ENCODE measurements around the gene WASL.
"Not testable (repeated sequence)": the region's sequence is repeated elsewhere in the genome, so short reads cannot be mapped to it uniquely, and the experiment has no call there.

The WASL gene

DNA sequence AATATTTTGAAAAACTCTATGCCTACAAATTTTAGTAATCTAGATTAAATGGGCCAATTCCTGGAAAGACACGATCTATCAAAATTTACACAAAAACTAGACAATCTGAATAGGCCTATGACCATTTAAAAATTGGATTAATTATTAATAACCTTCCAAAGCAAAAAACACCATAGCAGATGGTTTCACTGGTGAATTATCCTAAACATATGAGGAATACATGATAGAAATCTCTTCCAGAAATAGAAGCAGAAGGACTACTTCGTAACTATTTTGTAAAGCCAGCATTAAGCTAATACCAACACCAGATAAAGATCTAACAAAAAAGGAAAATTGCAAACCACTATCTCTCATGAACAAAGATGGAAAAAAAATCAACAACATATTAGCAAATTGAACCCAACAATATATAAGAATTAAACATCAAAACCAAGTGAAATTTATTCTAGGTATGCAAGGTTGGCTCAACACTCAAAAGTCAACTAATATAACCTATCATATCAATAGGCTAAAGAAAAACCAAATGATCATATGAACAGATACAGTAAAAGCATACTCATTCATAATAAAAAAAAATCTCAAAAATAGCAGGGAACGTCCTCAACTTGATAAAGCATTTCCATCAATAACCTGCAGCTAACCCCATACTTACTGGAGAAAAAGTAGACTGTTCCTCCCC is 16.3 kb downstream of the WASL start:
- no peak for DNase-seq (ENCODE audit: low spot score)

DNA sequence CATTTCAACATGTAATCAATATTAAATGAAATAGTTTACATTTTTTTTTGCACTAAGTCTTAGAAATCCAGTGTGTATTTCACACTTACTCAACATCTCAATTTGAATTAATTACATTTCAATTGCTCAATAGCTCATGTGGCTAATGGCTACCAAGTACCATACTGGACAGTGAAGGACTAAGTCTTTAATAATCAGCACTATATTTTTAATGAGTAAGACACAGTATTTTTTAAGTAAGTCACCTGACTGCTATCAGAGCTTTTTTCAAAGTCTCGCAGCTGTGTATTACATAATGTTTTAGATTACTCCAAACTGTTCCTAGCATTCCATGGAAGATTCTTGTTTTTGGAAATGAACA is 19.6 kb downstream of the WASL start:
- DNase-seq (ENCODE audit: low spot score) = no peak

DNA sequence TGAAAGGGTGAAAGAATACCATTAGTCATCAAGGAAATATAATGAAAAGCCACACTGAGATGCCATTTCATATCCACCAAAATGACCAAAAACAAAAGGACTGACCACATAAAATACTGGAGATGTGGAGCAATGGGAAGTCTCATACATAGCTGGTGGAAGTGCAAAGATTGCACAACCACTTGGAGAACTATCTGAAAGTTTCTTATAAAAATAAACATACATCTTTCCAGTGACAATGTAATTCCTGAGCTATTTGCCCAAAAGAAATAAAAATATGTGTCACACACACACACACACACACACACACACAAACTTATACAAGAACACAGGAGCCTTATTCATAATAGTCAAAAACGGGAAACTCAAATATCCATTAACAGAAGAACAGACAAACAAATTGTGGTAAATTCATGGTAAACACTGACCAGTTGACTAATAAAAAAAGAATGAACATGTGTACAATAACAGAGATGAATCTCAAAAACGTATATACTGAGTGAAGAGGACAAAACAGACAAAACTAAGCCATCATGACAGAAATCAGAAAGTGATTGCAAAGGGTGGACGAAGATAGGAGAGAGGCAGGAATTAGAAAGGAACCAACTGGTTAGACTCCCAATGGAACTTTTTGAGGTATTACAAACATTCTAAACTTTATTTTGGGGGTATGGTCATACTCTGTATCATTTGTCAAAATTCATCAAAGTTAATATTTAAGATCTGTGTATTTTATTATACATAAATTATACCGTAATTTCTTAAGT is 21.5 kb downstream of the WASL start:
- DNase-seq (ENCODE audit: low spot score) = no peak

- no peak for DNase-seq (ENCODE audit: low spot score)
Measured at GRCh38 chr7:123725586-123726171, 23.1 kb downstream of the WASL start.

DNA sequence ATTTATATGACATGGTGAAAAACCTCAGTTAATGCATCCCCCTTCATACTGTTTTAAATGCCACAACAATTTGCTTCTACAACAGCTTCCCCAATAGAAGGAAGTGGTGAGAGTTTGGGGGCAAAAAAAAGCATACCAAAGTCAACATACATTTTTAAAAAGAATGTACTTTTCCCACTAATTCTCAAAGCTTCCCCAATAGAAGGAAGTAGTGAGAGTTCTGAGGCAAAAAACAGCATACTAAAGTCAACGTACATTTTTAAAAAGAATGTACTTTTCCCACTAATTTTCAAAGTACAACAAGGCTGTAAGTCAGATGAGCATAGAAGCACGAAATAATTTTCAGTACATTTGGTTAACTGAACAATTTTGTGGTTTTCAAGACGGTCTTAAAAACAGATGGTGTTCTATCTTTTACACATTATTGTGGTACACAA is 24.0 kb downstream of the WASL start:
- DNase-seq (ENCODE audit: low spot score) = no peak

GRCh38 chr7:123723913-123724312 is 24.9 kb downstream of the WASL start:
- no peak for DNase-seq (ENCODE audit: low spot score)

- not testable (repeated sequence) for DNase-seq (ENCODE audit: low spot score)
Measured at GRCh38 chr7:123720527-123720926, 28.3 kb downstream of the WASL start.

- DNase-seq (ENCODE audit: low spot score) = no peak
Measured at GRCh38 chr7:123719197-123719721, 29.5 kb downstream of the WASL start.

GRCh38 chr7:123718773-123719172 is 30.0 kb downstream of the WASL start:
- DNase-seq (ENCODE audit: low spot score) = no peak

GRCh38 chr7:123717689-123718088 is 31.1 kb downstream of the WASL start:
- no peak for DNase-seq (ENCODE audit: low spot score)

- DNase-seq (ENCODE audit: low spot score) = no peak
Measured at GRCh38 chr7:123716877-123717276, 31.9 kb downstream of the WASL start.

- DNase-seq (ENCODE audit: low spot score) = no peak
Measured at GRCh38 chr7:123715799-123716198, 33.0 kb downstream of the WASL start.

DNA sequence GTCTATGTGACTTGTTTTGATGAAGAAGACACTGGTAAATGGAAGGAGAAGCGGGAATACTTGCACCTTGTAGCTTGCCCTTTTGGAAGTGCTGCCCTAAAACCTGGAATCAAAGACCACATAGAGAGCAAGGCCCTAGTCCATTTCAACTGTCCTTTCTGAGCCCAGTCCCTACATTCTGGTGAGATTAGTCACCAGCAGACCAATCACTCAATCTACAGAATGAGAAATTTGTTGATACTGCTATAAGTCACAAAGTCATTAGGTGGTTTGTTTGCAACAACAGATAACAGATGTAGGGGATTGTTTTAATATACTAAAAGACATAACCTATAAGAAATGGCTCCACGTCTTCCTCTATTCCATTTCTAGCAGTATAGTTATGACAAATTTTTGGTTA is 33.6 kb downstream of the WASL start:
- no peak for DNase-seq (ENCODE audit: low spot score)

DNA sequence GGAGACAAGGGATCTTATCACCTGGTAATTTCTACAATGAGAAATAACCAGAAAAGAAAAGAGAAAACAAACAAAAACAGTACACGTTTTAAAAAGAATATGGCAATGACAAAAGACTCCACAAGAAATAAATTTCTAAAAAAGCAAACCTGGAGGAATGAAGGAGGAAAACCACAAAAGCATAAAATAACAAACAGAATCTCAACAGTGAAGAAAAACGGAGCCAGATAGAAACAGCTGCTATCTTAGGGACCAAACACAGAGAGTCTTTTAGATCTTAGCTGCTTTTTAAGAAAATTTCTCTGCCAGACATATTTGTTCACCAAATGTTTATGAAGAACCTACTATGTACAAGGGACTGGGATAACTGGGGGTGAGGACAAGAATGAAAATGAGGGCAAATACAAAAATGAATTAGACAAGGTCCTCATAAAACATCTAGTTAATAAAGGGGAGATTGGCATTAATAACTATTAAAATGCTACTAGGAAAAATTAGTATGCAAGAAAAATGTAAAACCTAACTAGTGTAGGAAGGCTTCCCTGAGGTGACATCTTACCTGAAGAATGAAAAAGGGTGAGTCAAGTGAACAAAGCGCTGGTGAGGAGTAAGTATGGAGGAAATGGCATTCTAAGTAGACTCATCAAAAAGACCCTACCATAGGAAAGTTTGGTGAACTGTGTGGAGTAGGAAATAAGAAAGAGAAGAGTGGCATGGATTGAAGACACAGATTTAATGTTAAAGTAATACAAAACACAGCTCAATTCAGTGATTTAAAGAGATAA is 34.3 kb downstream of the WASL start:
- DNase-seq (ENCODE audit: low spot score) = no peak

- no peak for DNase-seq (ENCODE audit: low spot score)
Measured at GRCh38 chr7:123712619-123713018, 36.2 kb downstream of the WASL start.

- DNase-seq (ENCODE audit: low spot score) = no peak
Measured at GRCh38 chr7:123711832-123712293, 36.9 kb downstream of the WASL start.

GRCh38 chr7:123710683-123711082 is 38.1 kb downstream of the WASL start:
- no peak for DNase-seq (ENCODE audit: low spot score)

- no peak for DNase-seq (ENCODE audit: low spot score)
Measured at GRCh38 chr7:123709525-123709924, 39.3 kb downstream of the WASL start.

DNA sequence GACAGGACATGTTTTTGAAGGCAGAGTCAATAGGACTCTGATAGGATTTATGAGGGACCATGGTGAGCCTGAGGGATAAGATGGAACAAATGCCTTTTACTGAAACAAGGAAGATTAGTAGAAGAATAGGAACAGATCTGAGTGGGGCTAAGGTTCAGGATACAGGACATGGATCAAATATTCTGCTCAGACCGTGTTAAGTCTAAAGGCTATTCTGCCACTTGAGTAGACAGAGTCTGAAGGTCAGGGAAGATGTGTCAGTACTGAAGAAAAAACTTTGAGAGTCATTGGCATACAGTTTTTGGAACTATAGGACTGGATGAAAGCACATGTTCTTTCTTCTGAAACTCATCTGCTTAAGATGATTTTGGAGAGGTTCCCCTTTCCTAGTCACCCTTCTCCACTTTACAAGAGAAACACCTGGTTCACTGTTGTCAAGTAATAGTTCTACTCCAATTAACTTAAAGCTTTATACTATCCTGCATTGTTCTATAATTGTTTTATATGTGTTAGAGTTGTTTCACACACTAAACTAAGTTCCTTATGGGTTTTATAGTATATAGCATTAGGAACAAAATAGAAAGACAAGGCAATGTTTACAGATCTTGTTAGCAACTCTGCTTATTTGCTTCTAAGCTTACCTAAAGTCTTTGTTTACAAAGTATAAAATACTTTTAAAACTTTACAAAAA is 43.4 kb downstream of the WASL start:
- no peak for DNase-seq (ENCODE audit: low spot score)

DNA sequence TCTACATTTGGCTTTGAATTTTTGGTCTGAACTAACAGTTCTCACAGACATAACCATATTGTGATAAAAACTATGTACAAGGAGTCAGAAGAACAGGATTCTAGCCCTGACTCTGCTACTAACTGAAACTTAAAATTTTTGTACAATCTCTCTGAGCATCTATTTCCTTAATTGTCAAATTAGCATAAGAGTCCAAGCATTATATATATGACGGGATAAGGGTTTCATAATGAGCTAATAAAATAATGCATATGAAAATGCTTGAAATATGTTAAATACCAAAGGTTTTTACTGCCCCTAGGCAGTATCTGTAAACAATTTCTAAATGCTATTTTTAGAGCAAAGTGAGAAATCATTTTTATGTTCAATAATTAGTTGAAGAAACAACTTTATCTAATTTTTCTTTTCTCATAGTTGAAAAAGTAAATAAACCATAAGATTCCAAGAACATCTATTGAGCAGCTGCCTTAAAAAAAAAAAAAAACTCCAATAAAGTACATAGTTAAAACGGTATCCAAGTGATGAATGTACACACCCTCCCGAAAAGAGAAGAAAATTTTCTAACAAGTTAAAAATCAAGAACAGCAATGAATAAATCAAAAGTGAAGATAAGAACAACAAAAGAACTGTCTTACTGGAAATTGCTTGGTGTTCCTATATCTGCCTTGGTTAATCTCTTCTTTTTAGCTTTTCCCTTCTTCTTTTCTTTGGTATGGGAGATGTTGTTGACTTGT is 52.7 kb downstream of the WASL start:
- no peak for DNase-seq (ENCODE audit: low spot score)

GRCh38 chr7:123692471-123692877 is 56.3 kb downstream of the WASL start:
- no peak for DNase-seq (ENCODE audit: low spot score)
